ENCODE data around the gene MBLAC1. TPM values are rescaled to one million over a fixed set of nuclear protein-coding genes. Genes with fewer than 3 reads are reported as not detected.

The MBLAC1 gene
- total and polyA plus RNA-seq, 4 donors, result 3.1 to 5.8 (median 5.0) TPM

GRCh38 chr7:100088095-100088620 lies 38.6 kb upstream of the MBLAC1 start:
- H3K27me3 ChIP-seq (ENCODE audit: control insufficient read depth, insufficient read depth, low read length), result no peaks in the 10 kb centered on the region
- H3K9me3 ChIP-seq (ENCODE audit: control insufficient read depth, insufficient read depth, low read length), result no peaks in the 10 kb centered on the region
- 89% methylated on average over 5 of the region's 11 CpGs for WGBS (ENCODE audit: insufficient coverage)
- H3K27ac ChIP-seq (ENCODE audit: low read depth, low read length), result peak overlapping the region; percentile 85
- H3K4me1 ChIP-seq (ENCODE audit: control insufficient read depth, insufficient read depth, low read length), result peaks cover 12% of the 10 kb centered on the region
- DNase-seq (ENCODE audit: low read depth in 4 of 6, low spot score in 6 of 6), result no peak
- H3K36me3 ChIP-seq (ENCODE audit: control insufficient read depth, insufficient read depth, low read length), result peaks cover 22% of the 10 kb centered on the region
- H3K4me3 ChIP-seq (ENCODE audit: low read depth, low read length), result peak overlapping the region; percentile 92

GRCh38 chr7:100088621-100089457 lies 37.9 kb upstream of the MBLAC1 start, which contains the start of gene COPS6:
Gene COPS6, plus strand, starts transcription at chr7:100088969. Its CDS starts 22 bp downstream, at chr7:100088991.
- peak within 1 kb of the TSS; percentile 92 for H3K4me3 ChIP-seq (ENCODE audit: low read depth, low read length)
- under 1% methylated on average over 58 of the region's 68 CpGs for WGBS (ENCODE audit: insufficient coverage)
- H3K9me3 ChIP-seq (ENCODE audit: control insufficient read depth, insufficient read depth, low read length), result no peaks in the 10 kb centered on the region
- peaks cover 28% of the 10 kb centered on the region for H3K36me3 ChIP-seq (ENCODE audit: control insufficient read depth, insufficient read depth, low read length)
- peaks cover 17% of the 10 kb centered on the region for H3K4me1 ChIP-seq (ENCODE audit: control insufficient read depth, insufficient read depth, low read length)
- no peaks in the 10 kb centered on the region for H3K27me3 ChIP-seq (ENCODE audit: control insufficient read depth, insufficient read depth, low read length)
- peak within 1 kb of the TSS; percentile 85 for H3K27ac ChIP-seq (ENCODE audit: low read depth, low read length)
- DNase-seq (ENCODE audit: low read depth in 4 of 6, low spot score in 6 of 6), result peak in 5 of 6 donors; percentile 72 to 95 (median 84)

- no peak for DNase-seq (ENCODE audit: low read depth in 4 of 6, low spot score in 6 of 6)
- peak overlapping the region; percentile 92 for H3K4me3 ChIP-seq (ENCODE audit: low read depth, low read length)
- H3K27ac ChIP-seq (ENCODE audit: low read depth, low read length), result no peak overlapping the region
- H3K4me1 ChIP-seq (ENCODE audit: control insufficient read depth, insufficient read depth, low read length), result peaks cover 20% of the 10 kb centered on the region
- peaks cover 33% of the 10 kb centered on the region for H3K36me3 ChIP-seq (ENCODE audit: control insufficient read depth, insufficient read depth, low read length)
- H3K9me3 ChIP-seq (ENCODE audit: control insufficient read depth, insufficient read depth, low read length), result no peaks in the 10 kb centered on the region
- 23% methylated on average over 2 of the region's 7 CpGs for WGBS (ENCODE audit: insufficient coverage)
- H3K27me3 ChIP-seq (ENCODE audit: control insufficient read depth, insufficient read depth, low read length), result no peaks in the 10 kb centered on the region
These were observed 37.1 kb upstream of the MBLAC1 start for GRCh38 chr7:100089458-100090196.

- Histone ChIP-seq H3K36me3 (ENCODE audit: control insufficient read depth, insufficient read depth, low read length) (peaks cover 44% of the 10 kb centered on the region), H3K4me1 (ENCODE audit: control insufficient read depth, insufficient read depth, low read length) (peaks cover 20% of the 10 kb centered on the region), H3K27ac (ENCODE audit: low read depth, low read length) (no peak overlapping the region), H3K9me3 (ENCODE audit: control insufficient read depth, insufficient read depth, low read length) (no peaks in the 10 kb centered on the region), H3K4me3 (ENCODE audit: low read depth, low read length) (no peak overlapping the region), H3K27me3 (ENCODE audit: control insufficient read depth, insufficient read depth, low read length) (no peaks in the 10 kb centered on the region)
- 89% methylated on average over 10 of the region's 14 CpGs for WGBS (ENCODE audit: insufficient coverage)
- DNase-seq (ENCODE audit: low read depth in 4 of 6, low spot score in 6 of 6), result no peak
These were observed 36.0 kb upstream of the MBLAC1 start for GRCh38 chr7:100090527-100091410.

- Histone ChIP-seq H3K4me3 (ENCODE audit: low read depth, low read length) (no peak overlapping the region), H3K9me3 (ENCODE audit: control insufficient read depth, insufficient read depth, low read length) (no peaks in the 10 kb centered on the region), H3K27me3 (ENCODE audit: control insufficient read depth, insufficient read depth, low read length) (no peaks in the 10 kb centered on the region), H3K27ac (ENCODE audit: low read depth, low read length) (no peak overlapping the region), H3K4me1 (ENCODE audit: control insufficient read depth, insufficient read depth, low read length) (peaks cover 20% of the 10 kb centered on the region), H3K36me3 (ENCODE audit: control insufficient read depth, insufficient read depth, low read length) (peaks cover 53% of the 10 kb centered on the region)
- WGBS (ENCODE audit: insufficient coverage), result 48% methylated on average over 16 of the region's 19 CpGs
- DNase-seq (ENCODE audit: low read depth in 4 of 6, low spot score in 6 of 6), result no peak
These were observed 35.2 kb upstream of the MBLAC1 start for GRCh38 chr7:100091411-100092181.

- Histone ChIP-seq H3K4me1 (ENCODE audit: control insufficient read depth, insufficient read depth, low read length) (peaks cover 18% of the 10 kb centered on the region), H3K9me3 (ENCODE audit: control insufficient read depth, insufficient read depth, low read length) (no peaks in the 10 kb centered on the region), H3K27ac (ENCODE audit: low read depth, low read length) (no peak overlapping the region), H3K36me3 (ENCODE audit: control insufficient read depth, insufficient read depth, low read length) (peaks cover 67% of the 10 kb centered on the region), H3K4me3 (ENCODE audit: low read depth, low read length) (no peak overlapping the region), H3K27me3 (ENCODE audit: control insufficient read depth, insufficient read depth, low read length) (no peaks in the 10 kb centered on the region)
- whole genome bisulfite sequencing (ENCODE audit: insufficient coverage), result 43% methylated on average over 4 of the region's 8 CpGs
- no peak for DNase-seq (ENCODE audit: low read depth in 4 of 6, low spot score in 6 of 6)
These were observed 33.7 kb upstream of the MBLAC1 start for GRCh38 chr7:100093054-100093453.

GRCh38 chr7:100093498-100093897 lies 33.3 kb upstream of the MBLAC1 start:
- peak in 1 of 6 donors; percentile 27 for DNase-seq (ENCODE audit: low read depth in 4 of 6, low spot score in 6 of 6)
- Histone ChIP-seq H3K27ac (ENCODE audit: low read depth, low read length) (no peak overlapping the region), H3K4me3 (ENCODE audit: low read depth, low read length) (no peak overlapping the region), H3K9me3 (ENCODE audit: control insufficient read depth, insufficient read depth, low read length) (no peaks in the 10 kb centered on the region), H3K4me1 (ENCODE audit: control insufficient read depth, insufficient read depth, low read length) (peaks cover 17% of the 10 kb centered on the region), H3K27me3 (ENCODE audit: control insufficient read depth, insufficient read depth, low read length) (no peaks in the 10 kb centered on the region), H3K36me3 (ENCODE audit: control insufficient read depth, insufficient read depth, low read length) (peaks cover 72% of the 10 kb centered on the region)
- whole genome bisulfite sequencing (ENCODE audit: insufficient coverage), result 55% methylated on average over 8 of the region's 13 CpGs

GRCh38 chr7:100093925-100094486 lies 32.8 kb upstream of the MBLAC1 start:
- H3K27ac ChIP-seq (ENCODE audit: low read depth, low read length), result no peak overlapping the region
- H3K4me1 ChIP-seq (ENCODE audit: control insufficient read depth, insufficient read depth, low read length), result peaks cover 18% of the 10 kb centered on the region
- H3K4me3 ChIP-seq (ENCODE audit: low read depth, low read length), result no peak overlapping the region
- 79% methylated on average over 11 of the region's 16 CpGs for WGBS (ENCODE audit: insufficient coverage)
- DNase-seq (ENCODE audit: low read depth in 4 of 6, low spot score in 6 of 6), result no peak
- H3K9me3 ChIP-seq (ENCODE audit: control insufficient read depth, insufficient read depth, low read length), result no peaks in the 10 kb centered on the region
- no peaks in the 10 kb centered on the region for H3K27me3 ChIP-seq (ENCODE audit: control insufficient read depth, insufficient read depth, low read length)
- peaks cover 75% of the 10 kb centered on the region for H3K36me3 ChIP-seq (ENCODE audit: control insufficient read depth, insufficient read depth, low read length)
